ENCODE data around the gene SH2D3C. TPM values are rescaled to one million over a fixed set of nuclear protein-coding genes. Genes with fewer than 3 reads are reported as not detected.

SH2D3C gene
- total and polyA plus RNA-seq, 10 of the 15 experiments (the other 5 are each of a cell fraction or from before 2014, with no cell fraction given), result 1.2 to 23.5 (median 16.2) TPM

GRCh38 chr9:127801955-127802575 is 23.6 kb upstream of the SH2D3C start:
- TSS peak; percentile 90 for BruUV-seq (replicated peaks)
- no peak for DNase-seq (ENCODE audit: low read depth, low spot score)
- Histone ChIP-seq H3K36me3 (ENCODE audit: control insufficient read depth in 2 of 2, insufficient read depth in 2 of 2, low read length in 1 of 2) (no peaks in the 10 kb centered on the region; a peak in 1 of 4 replicates), H2AFZ (ENCODE audit: control insufficient read depth, low read depth, low read length) (peak overlapping the region; percentile 93), H3K4me1 (ENCODE audit: control insufficient read depth, insufficient read depth, low read length) (peaks cover 22% of the 10 kb centered on the region), H3K4me2 (ENCODE audit: control insufficient read depth, insufficient read depth) (peak overlapping the region; percentile 93), H3K79me2 (ENCODE audit: control insufficient read depth, insufficient read depth, low read length) (peaks cover 20% of the 10 kb centered on the region), H3K27ac (ENCODE audit: control insufficient read depth, insufficient read depth) (peak overlapping the region; percentile 61), H4K20me1 (ENCODE audit: control insufficient read depth, insufficient read depth) (no peaks in the 10 kb centered on the region), H3K4me3 (peak overlapping the region; percentile 75), H3K27me3 (replicated peaks in 1 of 2; ENCODE audit: control insufficient read depth in 2 of 2, insufficient read depth in 2 of 2, low read length in 1 of 2) (no peaks in the 10 kb centered on the region), H3K9me3 (replicated peaks; ENCODE audit: control insufficient read depth, insufficient read depth, low read length) (no peaks in the 10 kb centered on the region), H3K9ac (ENCODE audit: control insufficient read depth, insufficient read depth, low read length) (peak overlapping the region; percentile 67)
- in situ Hi-C loops (cut with MboI), result no loop called here
- ChIA-PET CTCF (interaction anchor here (0.8 to 2.4 kb wide), 4 partner anchors 10 to 119 kb away, joined by 3 to 7 read pairs (median 4); partner anchors contain the start of gene TOR2A), SMC1A (ENCODE audit: uncharacterized antibody, unreplicated experiment) (interaction anchor here (0.6 to 1.6 kb wide), 10 partner anchors 9 to 250 kb away, joined by 3 to 5 read pairs (median 3); partner anchors contain the start of gene TOR2A), POLR2A (interaction anchor here (0.6 to 2.1 kb wide), 7 partner anchors 16 to 115 kb away, joined by 4 to 12 read pairs (median 6); partner anchors contain the start of genes CDK9, ST6GALNAC4 and TOR2A), RAD21 (ENCODE audit: unreplicated experiment) (interaction anchor here (0.6 to 1.7 kb wide), 8 partner anchors 9 to 119 kb away, joined by 3 to 7 read pairs (median 4); partner anchors contain the start of genes CDK9, ST6GALNAC4 and TOR2A)
- no peak for FAIRE-seq
- no peak for ATAC-seq
- intact Hi-C loops (cut with micrococcal nuclease; ENCODE audit: unreplicated experiment), result loop anchor here (5.0 kb wide), 1 partner anchor 115 kb away; the partner anchor contains the start of gene ST6GALNAC4
- 24% methylated on average over 10 of the region's 10 CpGs for WGBS (ENCODE audit: insufficient coverage, insufficient replicate concordance, low lambda C conversion rate, missing lambda C conversion rate)
- TF ChIP-seq PBX3 (IDR thresholded peaks at IDR 0.05; ENCODE audit: insufficient replicate concordance, low read depth, low read length) (no peak), CTCF (IDR thresholded peaks at IDR 0.05 in 2 of 3, conservative IDR thresholded peaks at IDR 0.05 in 1 of 3; ENCODE audit: control insufficient read depth in 2 of 3, extremely low read depth in 1 of 3, insufficient read depth in 1 of 3, low read depth in 3 of 3, low read length in 3 of 3) (peak in 1 of 3 experiments; percentile 25; a peak in 1 of 6 replicates), BCL11A (IDR thresholded peaks at IDR 0.05; ENCODE audit: low read depth, low read length) (no peak), RAD21 (IDR thresholded peaks at IDR 0.05; ENCODE audit: insufficient read depth, low read depth, low read length) (no peak), NFYB (IDR thresholded peaks at IDR 0.05; ENCODE audit: insufficient read depth, low read depth, low read length) (no peak), ZBTB4 (CRISPR knock-in tag; IDR thresholded peaks at IDR 0.05) (no peak), TCF3 (IDR thresholded peaks at IDR 0.05; ENCODE audit: borderline replicate concordance, insufficient read depth, low read depth, low read length) (0 out of 2 replicates have a peak, but pooled peaks have one; percentile 39), MLLT1 (IDR thresholded peaks at IDR 0.05) (peak; percentile 33; the same call in 1 of the 2 replicates), PAX8 (IDR thresholded peaks at IDR 0.05) (no peak), HCFC1 (IDR thresholded peaks at IDR 0.05; ENCODE audit: low read length) (0 out of 2 replicates have a peak, but pooled peaks have one; percentile 37), TCF12 (IDR thresholded peaks at IDR 0.05; ENCODE audit: low read depth, low read length) (peak; percentile 48; the same call in 1 of the 2 replicates), BMI1 (IDR thresholded peaks at IDR 0.05; ENCODE audit: borderline replicate concordance) (no peak)

Measured in GM12878 (cell line).